ENCODE measurements around the gene JAML. TPM values are rescaled to one million over a fixed set of nuclear protein-coding genes. Genes with fewer than 3 reads are reported as not detected.

JAML gene
- total and polyA plus RNA-seq, 2 of the 13 experiments (the other 11 are each of a cell fraction or from before 2014, with no cell fraction given): 2.0 to 3.3 TPM

GRCh38 chr11:118145285-118146227 lies 79.3 kb downstream of the JAML start (continued):
- TF ChIP-seq DZIP1 (CRISPR knock-in tag; IDR thresholded peaks at IDR 0.05): no peak
- TF ChIP-seq CENPX (CRISPR knock-in tag; IDR thresholded peaks at IDR 0.05): no peak
- TF ChIP-seq, protein P1, sequence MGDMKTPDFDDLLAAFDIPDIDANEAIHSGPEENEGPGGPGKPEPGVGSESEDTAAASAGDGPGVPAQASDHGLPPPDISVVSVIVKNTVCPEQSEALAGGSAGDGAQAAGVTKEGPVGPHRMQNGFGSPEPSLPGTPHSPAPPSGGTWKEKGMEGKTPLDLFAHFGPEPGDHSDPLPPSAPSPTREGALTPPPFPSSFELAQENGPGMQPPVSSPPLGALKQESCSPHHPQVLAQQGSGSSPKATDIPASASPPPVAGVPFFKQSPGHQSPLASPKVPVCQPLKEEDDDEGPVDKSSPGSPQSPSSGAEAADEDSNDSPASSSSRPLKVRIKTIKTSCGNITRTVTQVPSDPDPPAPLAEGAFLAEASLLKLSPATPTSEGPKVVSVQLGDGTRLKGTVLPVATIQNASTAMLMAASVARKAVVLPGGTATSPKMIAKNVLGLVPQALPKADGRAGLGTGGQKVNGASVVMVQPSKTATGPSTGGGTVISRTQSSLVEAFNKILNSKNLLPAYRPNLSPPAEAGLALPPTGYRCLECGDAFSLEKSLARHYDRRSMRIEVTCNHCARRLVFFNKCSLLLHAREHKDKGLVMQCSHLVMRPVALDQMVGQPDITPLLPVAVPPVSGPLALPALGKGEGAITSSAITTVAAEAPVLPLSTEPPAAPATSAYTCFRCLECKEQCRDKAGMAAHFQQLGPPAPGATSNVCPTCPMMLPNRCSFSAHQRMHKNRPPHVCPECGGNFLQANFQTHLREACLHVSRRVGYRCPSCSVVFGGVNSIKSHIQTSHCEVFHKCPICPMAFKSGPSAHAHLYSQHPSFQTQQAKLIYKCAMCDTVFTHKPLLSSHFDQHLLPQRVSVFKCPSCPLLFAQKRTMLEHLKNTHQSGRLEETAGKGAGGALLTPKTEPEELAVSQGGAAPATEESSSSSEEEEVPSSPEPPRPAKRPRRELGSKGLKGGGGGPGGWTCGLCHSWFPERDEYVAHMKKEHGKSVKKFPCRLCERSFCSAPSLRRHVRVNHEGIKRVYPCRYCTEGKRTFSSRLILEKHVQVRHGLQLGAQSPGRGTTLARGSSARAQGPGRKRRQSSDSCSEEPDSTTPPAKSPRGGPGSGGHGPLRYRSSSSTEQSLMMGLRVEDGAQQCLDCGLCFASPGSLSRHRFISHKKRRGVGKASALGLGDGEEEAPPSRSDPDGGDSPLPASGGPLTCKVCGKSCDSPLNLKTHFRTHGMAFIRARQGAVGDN (CRISPR knock-in tag; IDR thresholded peaks at IDR 0.05): peak; percentile 77
- no peak for TF ChIP-seq ZNF160 (CRISPR knock-in tag; IDR thresholded peaks at IDR 0.05)
- TF ChIP-seq SMAD1 (CRISPR knock-in tag; IDR thresholded peaks at IDR 0.05; ENCODE audit: borderline replicate concordance, low read depth): peak; percentile 40; the same call in 1 of the 2 replicates
- TF ChIP-seq MBNL3 (CRISPR knock-in tag; conservative IDR thresholded peaks at IDR 0.05): no peak
- TF ChIP-seq LCORL (IDR thresholded peaks at IDR 0.05): no peak
- TF ChIP-seq LCORL (CRISPR knock-in tag; IDR thresholded peaks at IDR 0.05): peak; percentile 75
- TF ChIP-seq ZNF619 (CRISPR knock-in tag; IDR thresholded peaks at IDR 0.05): peak; percentile 94
- peak; percentile 48; the same call in 1 of the 2 replicates for TF ChIP-seq ZNF670 (CRISPR knock-in tag; IDR thresholded peaks at IDR 0.05; ENCODE audit: borderline replicate concordance)
- TF ChIP-seq, protein P2, sequence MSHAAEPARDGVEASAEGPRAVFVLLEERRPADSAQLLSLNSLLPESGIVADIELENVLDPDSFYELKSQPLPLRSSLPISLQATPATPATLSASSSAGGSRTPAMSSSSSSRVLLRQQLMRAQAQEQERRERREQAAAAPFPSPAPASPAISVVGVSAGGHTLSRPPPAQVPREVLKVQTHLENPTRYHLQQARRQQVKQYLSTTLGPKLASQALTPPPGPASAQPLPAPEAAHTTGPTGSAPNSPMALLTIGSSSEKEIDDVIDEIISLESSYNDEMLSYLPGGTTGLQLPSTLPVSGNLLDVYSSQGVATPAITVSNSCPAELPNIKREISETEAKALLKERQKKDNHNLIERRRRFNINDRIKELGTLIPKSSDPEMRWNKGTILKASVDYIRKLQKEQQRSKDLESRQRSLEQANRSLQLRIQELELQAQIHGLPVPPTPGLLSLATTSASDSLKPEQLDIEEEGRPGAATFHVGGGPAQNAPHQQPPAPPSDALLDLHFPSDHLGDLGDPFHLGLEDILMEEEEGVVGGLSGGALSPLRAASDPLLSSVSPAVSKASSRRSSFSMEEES (CRISPR knock-in tag; IDR thresholded peaks at IDR 0.05): no peak
- no peak for TF ChIP-seq HNF4G (IDR thresholded peaks at IDR 0.05; ENCODE audit: borderline replicate concordance, low read depth, low read length)
- TF ChIP-seq HNF4G (CRISPR knock-in tag; IDR thresholded peaks at IDR 0.05; ENCODE audit: borderline replicate concordance, low read depth): peak; percentile 32; the same call in 1 of the 2 replicates
- TF ChIP-seq, protein P3, sequence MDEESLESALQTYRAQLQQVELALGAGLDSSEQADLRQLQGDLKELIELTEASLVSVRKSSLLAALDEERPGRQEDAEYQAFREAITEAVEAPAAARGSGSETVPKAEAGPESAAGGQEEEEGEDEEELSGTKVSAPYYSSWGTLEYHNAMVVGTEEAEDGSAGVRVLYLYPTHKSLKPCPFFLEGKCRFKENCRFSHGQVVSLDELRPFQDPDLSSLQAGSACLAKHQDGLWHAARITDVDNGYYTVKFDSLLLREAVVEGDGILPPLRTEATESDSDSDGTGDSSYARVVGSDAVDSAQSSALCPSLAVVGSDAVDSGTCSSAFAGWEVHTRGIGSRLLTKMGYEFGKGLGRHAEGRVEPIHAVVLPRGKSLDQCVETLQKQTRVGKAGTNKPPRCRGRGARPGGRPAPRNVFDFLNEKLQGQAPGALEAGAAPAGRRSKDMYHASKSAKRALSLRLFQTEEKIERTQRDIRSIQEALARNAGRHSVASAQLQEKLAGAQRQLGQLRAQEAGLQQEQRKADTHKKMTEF (CRISPR knock-in tag; IDR thresholded peaks at IDR 0.05): peak; percentile 55; the same call in 1 of the 2 replicates
- peak; percentile 60 for TF ChIP-seq PATZ1 (CRISPR knock-in tag; IDR thresholded peaks at IDR 0.05)
- TF ChIP-seq ZNF614 (CRISPR knock-in tag; IDR thresholded peaks at IDR 0.05; ENCODE audit: borderline replicate concordance): no peak
